Liver (tissue), 9 donors: Measurements from ENCODE around the gene CCDC137. TPM values are rescaled to one million over a fixed set of nuclear protein-coding genes. Genes with fewer than 3 reads are reported as not detected.

Source experiments
- DNase-seq: peaks from one replicate; pipeline ENCODE4 v3.0.0-alpha.2; 2017; ENCODE audit warnings: low spot score
- H3K27ac ChIP-seq, 2 donors: one replicate each; pipeline ENCODE4 v1.7.0; 2013; ENCODE audit warnings: inconsistent platforms in 2 of 2, low read length in 2 of 2, control low read depth in 1 of 2, low read depth in 1 of 2, mild to moderate bottlenecking in 1 of 2
- H3K27me3 ChIP-seq, 4 donors: one replicate each; pipeline versions ENCODE4 v1.6.1 to v1.7.0; 2013; ENCODE audit warnings: low read length in 3 of 4, inconsistent platforms in 1 of 4, mild to moderate bottlenecking in 1 of 4, moderate library complexity in 1 of 4; ENCODE audit not compliant: control insufficient read depth in 4 of 4, insufficient read depth in 4 of 4
- H3K36me3 ChIP-seq, 4 donors: one replicate each; pipeline versions ENCODE4 v1.6.1 to v1.7.0; 2013; ENCODE audit warnings: low read length in 3 of 4, mild to moderate bottlenecking in 3 of 4, low read depth in 1 of 4, moderate library complexity in 1 of 4; ENCODE audit not compliant: control insufficient read depth in 4 of 4, insufficient read depth in 3 of 4
- H3K4me1 ChIP-seq, 4 donors: one replicate each; pipeline versions ENCODE4 v1.6.1 to v1.7.0; 2013; ENCODE audit warnings: low read length in 3 of 4, mild to moderate bottlenecking in 3 of 4, moderate library complexity in 1 of 4; ENCODE audit not compliant: control insufficient read depth in 4 of 4, insufficient read depth in 4 of 4
- H3K4me3 ChIP-seq, 3 donors: one replicate each; pipeline versions ENCODE4 v1.6.1 to v1.7.0; 2013; ENCODE audit warnings: low read length in 3 of 3, control low read depth in 1 of 3, low read depth in 1 of 3, mild to moderate bottlenecking in 1 of 3
- H3K9ac ChIP-seq, 2 donors: one replicate each; pipeline ENCODE4 v1.7.0; 2013; ENCODE audit warnings: low read length in 2 of 2, mild to moderate bottlenecking in 2 of 2, moderate library complexity in 2 of 2, control low read depth in 1 of 2, low read depth in 1 of 2
- H3K9me3 ChIP-seq, 4 donors: one replicate each; pipeline versions ENCODE4 v1.6.1 to v1.7.0; 2013; ENCODE audit warnings: low read length in 3 of 4; ENCODE audit not compliant: control insufficient read depth in 4 of 4
- EGR1 ChIP-seq, 2 donors: IDR thresholded peaks; 2 replicates each; pipeline ENCODE4 v1.6.1; 2016 to 2018; ENCODE audit warnings: antibody characterized with exemption in 2 of 2, low read depth in 2 of 2
- FOXA2 ChIP-seq: IDR thresholded peaks from 2 replicates; pipeline ENCODE4 v1.6.1; 2016; ENCODE audit warnings: antibody characterized with exemption
- HNF4A ChIP-seq, 2 donors: conservative IDR thresholded peaks; 2 replicates each; pipeline ENCODE4 v1.6.1; 2016; ENCODE audit warnings: antibody characterized with exemption in 2 of 2, mild to moderate bottlenecking in 2 of 2
- HNF4G ChIP-seq: IDR thresholded peaks from 2 replicates; pipeline ENCODE4 v1.6.1; 2016; ENCODE audit warnings: antibody characterized with exemption
- JUND ChIP-seq, 2 donors: IDR thresholded peaks; 2 replicates each; pipeline ENCODE4 v1.6.1; 2016; ENCODE audit warnings: antibody characterized with exemption in 2 of 2
- NR2F2 ChIP-seq: IDR thresholded peaks from 2 replicates; pipeline ENCODE4 v1.6.1; 2016; ENCODE audit warnings: antibody characterized with exemption
- SP1 ChIP-seq: IDR thresholded peaks from 2 replicates; pipeline ENCODE4 v1.6.1; 2018; ENCODE audit warnings: antibody characterized with exemption, mild to moderate bottlenecking
- TAF1 ChIP-seq: conservative IDR thresholded peaks from 2 replicates; pipeline ENCODE4 v1.6.1; 2016; ENCODE audit warnings: antibody characterized with exemption, mild to moderate bottlenecking
- YY1 ChIP-seq: IDR thresholded peaks from 2 replicates; pipeline ENCODE4 v1.6.1; 2016; ENCODE audit warnings: antibody characterized with exemption, mild to moderate bottlenecking
- WGBS: extraction: QIAGEN DNeasy Blood & Tissue Kit; methylation state at CpG from one replicate; pipeline ENCODE4 v1.1.7; 2013; 5-methylcytosine and 5-hydroxymethylcytosine counted together
- polyA plus RNA-seq, 2 donors: library from polyadenylated mRNA; stranded (reverse) in 1 of 2; unstranded in 1 of 2; fragments of 200-250 nt in 1 of 2; fragments of >200 nt in 1 of 2; fragmentation: Nextera tagmentation in 1 of 2; extraction: Ambion mirVana in 1 of 2; gene quantifications; one replicate each; pipeline versions ENCODE4 v1.2.1 to v1.2.3, GENCODE V29; 2013 to 2015
- total RNA-seq, 2 donors: library from RNA; depleted of rRNA; stranded (reverse); fragments of >200 nt; gene quantifications; one replicate each; pipeline ENCODE4 v1.2.3, GENCODE V29; 2014
- TF ChIP-seq, protein P1 (sequence below): IDR thresholded peaks from 2 replicates; pipeline ENCODE4 v1.6.1; 2016; ENCODE audit warnings: antibody characterized with exemption
- TF ChIP-seq, protein P2 (sequence below): fragments of 150-350 bp; IDR thresholded peaks from 2 replicates; pipeline ENCODE4 v1.5.1; 2017; ENCODE audit warnings: improper control_type of control experiment, low read depth, low read length; ENCODE audit not compliant: missing input control
- TF ChIP-seq, protein P3 (sequence below): IDR thresholded peaks from 2 replicates; pipeline ENCODE4 v1.6.1; 2016; ENCODE audit warnings: antibody characterized with exemption
- TF ChIP-seq, protein P4 (sequence below): IDR thresholded peaks from 2 replicates; pipeline ENCODE4 v1.6.1; 2016; ENCODE audit warnings: antibody characterized with exemption, mild to moderate bottlenecking
- donor health status: healthy.
- donor health status: healthy.
- donor health status: healthy.
- donor health status: healthy.
- donor health status: healthy.

CCDC137 gene
- total and polyA plus RNA-seq, 4 donors = 4.3 to 6.9 (median 5.2) TPM

DNA sequence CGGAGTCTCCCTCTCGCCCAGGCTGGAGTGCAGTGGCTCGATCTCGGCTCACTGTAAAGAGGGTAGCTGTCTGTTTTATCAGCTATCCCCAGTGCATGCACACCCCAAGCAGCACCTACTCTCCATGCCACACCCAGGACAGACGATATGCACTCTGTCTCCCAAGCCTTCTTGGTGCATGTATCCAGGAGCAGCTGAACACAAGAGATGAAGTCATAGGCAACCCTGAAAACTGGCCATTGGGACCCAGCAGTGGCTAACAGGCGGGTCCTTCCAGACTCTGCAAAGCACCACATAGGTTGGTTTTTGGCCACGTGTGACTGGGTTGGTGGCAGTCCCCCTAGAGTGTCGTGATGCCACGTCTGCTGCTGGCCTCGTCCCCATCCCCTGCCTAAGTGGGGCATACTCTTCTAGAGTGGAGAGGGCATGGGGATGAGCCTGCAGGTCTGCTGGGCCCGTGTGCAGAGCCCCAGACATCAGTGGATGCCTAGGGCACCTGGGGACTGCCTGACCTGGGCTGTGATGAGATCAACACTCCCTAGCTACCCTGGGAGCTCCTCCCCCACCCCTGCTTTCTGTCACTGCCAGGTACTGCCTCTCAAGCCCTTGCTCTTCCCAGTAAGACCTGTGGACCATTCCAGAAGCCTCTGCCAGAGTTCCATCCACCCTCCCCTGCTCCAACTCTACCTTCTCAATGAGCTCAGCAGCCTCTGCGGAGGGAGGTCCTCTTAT, 19.5 kb upstream of the CCDC137 start:
- Histone ChIP-seq H3K27ac (no peak overlapping the region), H3K4me1 (no peaks in the 10 kb centered on the region), H3K27me3 (peaks cover 0 to 6% (median 3%) of the 10 kb centered on the region in 4 donors), H3K9me3 (peaks cover 0 to 5% (median 2%) of the 10 kb centered on the region in 4 donors), H3K4me3 (no peak overlapping the region), H3K36me3 (no peaks in the 10 kb centered on the region), H3K9ac (no peak overlapping the region)
- DNase-seq = peak; percentile 72
- TF ChIP-seq, protein P1, sequence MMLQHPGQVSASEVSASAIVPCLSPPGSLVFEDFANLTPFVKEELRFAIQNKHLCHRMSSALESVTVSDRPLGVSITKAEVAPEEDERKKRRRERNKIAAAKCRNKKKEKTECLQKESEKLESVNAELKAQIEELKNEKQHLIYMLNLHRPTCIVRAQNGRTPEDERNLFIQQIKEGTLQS = no peak
- TF ChIP-seq SP1 = no peak
- TF ChIP-seq EGR1 (IDR thresholded peaks at IDR 0.05; ENCODE audit: low read depth in 2 of 2) = no peak
- WGBS = 76% methylated on average over 12 of the region's 12 CpGs

DNA sequence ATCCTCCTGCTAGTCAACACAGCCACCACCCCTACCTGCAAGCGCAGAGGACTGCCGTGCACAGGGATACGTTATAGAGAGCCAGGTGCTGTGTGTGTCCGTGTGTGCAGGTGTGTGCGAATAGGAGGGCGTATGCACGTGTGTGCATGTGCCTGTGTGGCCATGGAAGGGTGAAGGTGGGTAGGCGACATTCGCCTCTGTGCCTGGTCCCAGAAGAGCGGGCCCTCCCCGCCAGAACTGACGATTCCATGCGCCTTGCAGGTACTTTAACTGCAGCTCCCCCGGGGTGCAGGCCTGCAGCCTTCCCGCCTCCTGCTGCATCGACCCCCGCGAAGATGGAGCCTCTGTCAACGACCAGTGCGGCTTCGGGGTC, 18.9 kb upstream of the CCDC137 start:
- H3K9me3 ChIP-seq = peaks cover 0 to 5% (median 2%) of the 10 kb centered on the region in 4 donors
- peaks cover 0 to 6% (median 3%) of the 10 kb centered on the region in 4 donors for H3K27me3 ChIP-seq
- WGBS = 36% methylated on average over 21 of the region's 21 CpGs
- H3K4me3 ChIP-seq = no peak overlapping the region
- H3K36me3 ChIP-seq = no peaks in the 10 kb centered on the region
- no peak overlapping the region for H3K27ac ChIP-seq
- no peaks in the 10 kb centered on the region for H3K4me1 ChIP-seq
- DNase-seq = no peak
- H3K9ac ChIP-seq = no peak overlapping the region
- TF ChIP-seq JUND (IDR thresholded peaks at IDR 0.05) (no peak), SP1 (no peak), HNF4A (conservative IDR thresholded peaks at IDR 0.05) (no peak)
- TF ChIP-seq, protein P2, sequence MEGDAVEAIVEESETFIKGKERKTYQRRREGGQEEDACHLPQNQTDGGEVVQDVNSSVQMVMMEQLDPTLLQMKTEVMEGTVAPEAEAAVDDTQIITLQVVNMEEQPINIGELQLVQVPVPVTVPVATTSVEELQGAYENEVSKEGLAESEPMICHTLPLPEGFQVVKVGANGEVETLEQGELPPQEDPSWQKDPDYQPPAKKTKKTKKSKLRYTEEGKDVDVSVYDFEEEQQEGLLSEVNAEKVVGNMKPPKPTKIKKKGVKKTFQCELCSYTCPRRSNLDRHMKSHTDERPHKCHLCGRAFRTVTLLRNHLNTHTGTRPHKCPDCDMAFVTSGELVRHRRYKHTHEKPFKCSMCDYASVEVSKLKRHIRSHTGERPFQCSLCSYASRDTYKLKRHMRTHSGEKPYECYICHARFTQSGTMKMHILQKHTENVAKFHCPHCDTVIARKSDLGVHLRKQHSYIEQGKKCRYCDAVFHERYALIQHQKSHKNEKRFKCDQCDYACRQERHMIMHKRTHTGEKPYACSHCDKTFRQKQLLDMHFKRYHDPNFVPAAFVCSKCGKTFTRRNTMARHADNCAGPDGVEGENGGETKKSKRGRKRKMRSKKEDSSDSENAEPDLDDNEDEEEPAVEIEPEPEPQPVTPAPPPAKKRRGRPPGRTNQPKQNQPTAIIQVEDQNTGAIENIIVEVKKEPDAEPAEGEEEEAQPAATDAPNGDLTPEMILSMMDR = no peak

DNA sequence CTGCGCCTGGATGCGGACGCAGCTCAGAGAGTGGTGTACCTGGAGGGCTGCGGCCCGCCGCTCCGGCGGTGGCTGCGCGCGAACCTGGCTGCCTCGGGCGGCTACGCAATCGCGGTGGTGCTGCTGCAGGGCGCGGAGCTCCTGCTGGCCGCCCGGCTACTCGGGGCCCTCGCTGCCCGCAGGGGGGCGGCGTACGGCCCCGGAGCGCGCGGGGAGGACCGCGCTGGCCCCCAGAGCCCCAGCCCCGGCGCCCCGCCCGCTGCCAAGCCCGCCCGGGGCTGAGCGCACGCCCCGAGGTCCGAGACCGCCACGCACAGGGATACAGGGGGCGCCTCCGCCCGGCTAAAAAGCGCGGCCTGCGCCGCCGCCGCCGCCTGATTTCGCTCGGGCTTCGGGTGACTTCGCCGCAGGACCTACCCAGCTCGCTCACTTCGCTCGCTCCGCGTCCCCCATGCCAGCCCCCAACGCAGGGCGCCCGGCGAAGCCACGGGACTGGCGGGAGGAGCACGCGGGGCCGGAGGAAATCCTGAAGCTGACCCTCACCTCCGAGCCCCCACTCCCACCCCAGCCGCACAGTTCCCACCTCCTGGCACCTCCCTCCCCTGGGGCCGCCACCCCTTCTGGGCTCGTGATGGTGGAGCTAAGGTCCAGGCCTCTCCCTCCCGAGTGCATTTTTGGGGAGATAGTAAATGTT, 18.4 kb upstream of the CCDC137 start:
- Histone ChIP-seq H3K27me3 (peaks cover 0 to 6% (median 3%) of the 10 kb centered on the region in 4 donors), H3K27ac (no peak overlapping the region), H3K9ac (no peak overlapping the region), H3K9me3 (peaks cover 0 to 5% (median 2%) of the 10 kb centered on the region in 4 donors), H3K4me3 (no peak overlapping the region), H3K4me1 (no peaks in the 10 kb centered on the region), H3K36me3 (no peaks in the 10 kb centered on the region)
- WGBS = 12% methylated on average over 78 of the region's 78 CpGs
- no peak for TF ChIP-seq HNF4G
- TF ChIP-seq YY1 = no peak
- no peak for TF ChIP-seq SP1
- TF ChIP-seq, protein P3, sequence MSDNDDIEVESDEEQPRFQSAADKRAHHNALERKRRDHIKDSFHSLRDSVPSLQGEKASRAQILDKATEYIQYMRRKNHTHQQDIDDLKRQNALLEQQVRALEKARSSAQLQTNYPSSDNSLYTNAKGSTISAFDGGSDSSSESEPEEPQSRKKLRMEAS = no peak
- TF ChIP-seq JUND (IDR thresholded peaks at IDR 0.05) = no peak
- TF ChIP-seq, protein P4, sequence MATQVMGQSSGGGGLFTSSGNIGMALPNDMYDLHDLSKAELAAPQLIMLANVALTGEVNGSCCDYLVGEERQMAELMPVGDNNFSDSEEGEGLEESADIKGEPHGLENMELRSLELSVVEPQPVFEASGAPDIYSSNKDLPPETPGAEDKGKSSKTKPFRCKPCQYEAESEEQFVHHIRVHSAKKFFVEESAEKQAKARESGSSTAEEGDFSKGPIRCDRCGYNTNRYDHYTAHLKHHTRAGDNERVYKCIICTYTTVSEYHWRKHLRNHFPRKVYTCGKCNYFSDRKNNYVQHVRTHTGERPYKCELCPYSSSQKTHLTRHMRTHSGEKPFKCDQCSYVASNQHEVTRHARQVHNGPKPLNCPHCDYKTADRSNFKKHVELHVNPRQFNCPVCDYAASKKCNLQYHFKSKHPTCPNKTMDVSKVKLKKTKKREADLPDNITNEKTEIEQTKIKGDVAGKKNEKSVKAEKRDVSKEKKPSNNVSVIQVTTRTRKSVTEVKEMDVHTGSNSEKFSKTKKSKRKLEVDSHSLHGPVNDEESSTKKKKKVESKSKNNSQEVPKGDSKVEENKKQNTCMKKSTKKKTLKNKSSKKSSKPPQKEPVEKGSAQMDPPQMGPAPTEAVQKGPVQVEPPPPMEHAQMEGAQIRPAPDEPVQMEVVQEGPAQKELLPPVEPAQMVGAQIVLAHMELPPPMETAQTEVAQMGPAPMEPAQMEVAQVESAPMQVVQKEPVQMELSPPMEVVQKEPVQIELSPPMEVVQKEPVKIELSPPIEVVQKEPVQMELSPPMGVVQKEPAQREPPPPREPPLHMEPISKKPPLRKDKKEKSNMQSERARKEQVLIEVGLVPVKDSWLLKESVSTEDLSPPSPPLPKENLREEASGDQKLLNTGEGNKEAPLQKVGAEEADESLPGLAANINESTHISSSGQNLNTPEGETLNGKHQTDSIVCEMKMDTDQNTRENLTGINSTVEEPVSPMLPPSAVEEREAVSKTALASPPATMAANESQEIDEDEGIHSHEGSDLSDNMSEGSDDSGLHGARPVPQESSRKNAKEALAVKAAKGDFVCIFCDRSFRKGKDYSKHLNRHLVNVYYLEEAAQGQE = no peak
- TF ChIP-seq NR2F2 = no peak
- TF ChIP-seq, protein P1 = no peak
- no peak for TF ChIP-seq TAF1
- TF ChIP-seq FOXA2 = no peak
- TF ChIP-seq EGR1 (IDR thresholded peaks at IDR 0.05; ENCODE audit: low read depth in 2 of 2) = no peak
- DNase-seq = no peak
